Measurements from ENCODE around the gene HAPLN1.
"Not testable (repeated sequence)": the region's sequence is repeated elsewhere in the genome, so short reads cannot be mapped to it uniquely, and the experiment has no call there.

Gene HAPLN1

DNA sequence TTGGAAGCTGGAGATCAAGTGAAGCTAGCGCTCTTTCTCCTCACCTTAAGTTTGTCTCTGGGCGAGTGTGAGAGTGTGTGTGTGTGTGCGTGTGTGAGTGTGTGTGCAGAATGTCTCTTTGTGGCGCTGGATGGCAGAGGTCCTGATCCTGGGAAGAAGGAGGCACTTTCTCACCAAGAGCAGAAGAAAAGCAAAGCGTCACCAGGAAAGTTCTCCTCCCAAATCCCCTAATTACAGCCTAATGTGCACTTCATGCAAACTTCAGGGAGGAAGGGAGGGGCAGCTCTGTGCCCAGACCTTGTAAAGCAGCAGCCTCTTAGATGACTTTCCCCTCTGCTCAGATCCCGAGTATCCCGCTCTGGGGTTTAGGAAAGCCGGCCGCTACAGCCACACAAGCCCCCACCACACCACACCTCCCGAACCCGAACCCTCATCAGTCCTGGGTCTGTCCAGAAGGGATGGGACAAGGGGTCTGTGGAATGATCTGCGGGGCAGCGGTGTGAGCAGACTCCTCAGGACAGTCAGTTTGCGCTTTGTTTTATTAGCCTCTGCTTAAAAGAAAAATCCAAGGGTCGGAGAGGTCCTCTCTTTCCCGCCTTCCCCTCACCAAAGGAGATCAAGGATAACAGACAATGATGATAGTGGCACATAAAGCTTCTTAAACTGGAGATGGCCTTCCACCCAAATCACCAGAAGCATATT, at the start of gene HAPLN1:
Gene HAPLN1 (minus strand): TSS at position 20 of the 702 bp plus-strand sequence. CDS start 47,332 bp downstream, outside the sequence.
- FAIRE-seq = no peak

DNA sequence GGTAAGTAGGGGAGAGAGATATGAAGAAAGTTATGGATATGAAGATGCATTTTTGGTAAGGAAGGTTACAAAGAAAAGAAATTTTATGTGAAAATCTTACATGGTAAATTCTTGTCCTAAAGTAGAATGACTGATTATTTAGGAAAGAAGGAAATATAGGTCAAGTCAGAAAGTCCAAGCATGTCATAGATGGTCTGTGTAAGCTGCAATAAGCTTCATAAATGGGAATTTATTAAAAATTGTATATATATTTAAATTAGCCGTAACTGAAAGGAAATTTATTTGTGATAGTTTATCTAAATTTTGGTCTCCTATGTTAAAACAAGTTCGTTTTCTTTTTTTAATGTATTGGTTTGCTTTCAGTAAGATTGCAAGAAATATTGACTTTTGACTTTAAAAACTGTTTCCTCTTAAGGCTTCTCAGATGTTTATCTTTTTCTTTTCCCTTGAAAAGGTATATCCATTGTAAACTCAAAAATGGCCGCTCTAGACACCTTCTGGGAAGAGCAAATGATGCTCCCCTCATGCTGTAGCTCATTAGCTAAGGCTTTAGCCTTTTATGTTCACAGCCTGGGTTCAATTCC, 46.8 kb upstream of the HAPLN1 start:
- no peak for FAIRE-seq

DNA sequence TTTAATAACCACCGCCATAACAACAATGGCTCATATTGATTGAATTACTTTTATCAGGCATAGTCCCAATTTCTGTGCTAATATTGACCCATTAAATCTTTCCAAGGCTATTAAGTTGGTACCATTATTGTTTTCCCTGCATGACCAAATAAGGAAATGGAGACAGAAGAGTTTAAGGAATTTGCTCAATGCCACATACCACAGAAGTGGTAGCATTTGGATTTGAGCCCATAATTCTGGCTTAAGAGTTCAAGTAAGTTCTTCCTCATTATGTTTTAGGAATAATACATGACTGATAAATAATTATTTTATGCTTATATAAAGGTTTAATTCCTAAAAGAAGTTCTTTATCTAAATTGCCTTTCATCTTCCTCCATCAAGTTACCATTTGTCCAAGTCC, 43.4 kb upstream of the HAPLN1 start:
- FAIRE-seq = no peak

DNA sequence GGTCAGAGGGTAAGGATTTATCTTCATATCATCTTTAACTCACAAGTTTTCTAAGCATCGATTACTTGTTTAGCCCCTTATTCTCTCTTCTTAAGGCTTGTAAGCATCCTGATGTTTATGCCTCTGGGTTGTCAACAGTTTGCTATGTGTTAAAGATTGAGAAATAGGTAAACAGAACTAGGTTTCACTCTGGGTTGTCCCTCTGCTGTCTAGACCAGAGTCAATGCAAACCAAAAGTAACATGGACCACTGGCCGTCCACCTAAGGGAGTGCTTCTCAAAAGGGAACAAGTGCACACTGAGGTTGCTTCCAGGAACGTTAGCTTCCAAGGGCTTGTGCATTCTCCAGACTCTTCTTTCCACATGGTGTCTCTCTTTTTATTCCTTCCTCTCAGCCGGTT, 39.9 kb upstream of the HAPLN1 start:
- FAIRE-seq = no peak

DNA sequence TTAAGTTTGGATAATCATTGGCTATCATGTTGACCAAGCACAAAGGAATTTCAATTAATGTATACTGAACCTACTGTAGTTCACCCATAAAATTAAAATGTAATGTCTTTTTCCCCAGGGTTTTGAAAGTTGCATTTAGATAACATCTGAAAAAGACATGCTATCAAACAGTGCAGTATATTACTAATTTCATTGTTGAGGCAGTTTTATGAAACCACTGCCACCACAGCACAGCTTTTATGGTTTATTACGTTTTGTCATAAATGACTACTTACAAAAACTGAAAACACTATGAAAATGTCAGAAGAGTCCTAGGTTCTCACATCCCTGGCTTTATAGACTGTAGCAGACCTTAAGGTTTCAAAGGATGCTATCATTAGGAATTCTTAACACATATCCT, 32.0 kb upstream of the HAPLN1 start:
- no peak for FAIRE-seq

DNA sequence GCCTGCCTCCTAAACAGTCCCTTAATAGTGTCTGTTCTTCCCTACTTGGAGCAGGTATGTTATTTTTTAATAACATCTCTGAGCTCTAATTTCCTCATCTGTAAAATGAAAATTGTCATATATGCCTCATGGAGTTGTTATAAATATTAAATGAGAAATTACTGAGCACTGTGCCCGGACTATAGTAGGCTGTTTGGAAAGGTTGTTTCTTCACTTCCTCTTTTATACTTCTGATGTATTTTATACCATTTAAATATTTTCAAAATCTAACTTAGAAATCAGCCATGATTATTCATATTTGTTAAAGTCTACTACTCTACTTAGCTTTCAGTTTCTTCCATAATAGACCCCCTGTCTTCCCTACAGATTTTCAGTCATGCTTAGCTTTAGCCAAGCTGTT, 30.5 kb upstream of the HAPLN1 start:
- FAIRE-seq = no peak

DNA sequence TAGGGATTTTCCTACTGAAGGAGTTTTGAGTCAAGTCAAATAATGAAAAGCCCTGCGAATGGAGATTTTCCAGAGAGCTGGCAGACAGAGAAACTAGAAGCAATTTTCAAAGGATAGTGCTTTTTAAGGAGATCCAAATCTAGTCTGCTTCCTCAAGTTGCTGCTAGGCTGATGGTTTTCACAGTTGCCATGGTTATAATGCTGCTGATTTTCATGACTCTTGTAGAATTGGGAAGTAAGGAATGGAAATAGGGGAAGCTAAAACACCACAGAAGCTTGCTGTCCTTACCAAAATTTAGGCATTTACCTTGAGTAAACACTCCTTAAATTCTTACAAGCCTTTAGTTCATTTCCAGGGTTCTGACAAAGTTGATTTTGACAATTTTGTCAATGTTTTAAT, 30.1 kb upstream of the HAPLN1 start:
- no peak for FAIRE-seq

DNA sequence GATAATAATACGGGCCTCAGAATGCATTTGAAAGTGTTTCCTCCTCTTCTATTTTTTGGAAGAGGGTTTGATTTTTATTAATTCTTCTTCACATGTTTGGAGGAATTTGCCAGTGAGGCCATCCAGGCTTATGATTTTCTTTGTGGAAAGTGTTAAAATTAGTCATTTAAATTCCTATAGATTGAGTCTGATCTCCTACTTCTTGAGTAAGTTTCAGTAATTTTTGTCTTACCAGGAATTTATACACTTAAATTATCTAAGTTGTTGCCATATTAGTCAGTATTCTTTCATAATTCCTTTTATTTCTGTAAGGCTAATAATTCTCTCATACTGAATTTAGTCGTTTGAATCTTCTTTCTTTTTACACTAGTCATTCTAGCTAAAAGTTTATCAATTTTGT, 25.2 kb upstream of the HAPLN1 start:
- FAIRE-seq = no peak

DNA sequence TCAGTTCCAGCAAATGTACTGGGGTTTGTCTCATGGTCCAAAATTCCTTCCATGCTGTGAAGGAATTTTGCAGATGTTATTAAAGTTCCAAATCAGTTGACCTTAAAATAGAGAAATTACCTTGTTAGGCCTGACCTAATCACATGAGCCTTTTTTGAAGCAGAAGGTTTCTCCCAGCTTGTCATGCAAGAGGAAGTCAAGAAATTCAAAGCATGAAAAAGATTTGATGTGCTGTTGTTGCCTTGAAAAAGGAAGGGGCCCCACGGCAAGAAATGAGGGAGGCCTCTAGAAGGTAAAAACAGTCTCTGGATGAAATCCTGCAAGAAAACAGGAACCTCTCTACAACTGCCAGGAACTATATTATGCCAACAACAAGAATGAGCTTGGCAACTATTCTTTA, 24.2 kb upstream of the HAPLN1 start:
- no peak for FAIRE-seq

DNA sequence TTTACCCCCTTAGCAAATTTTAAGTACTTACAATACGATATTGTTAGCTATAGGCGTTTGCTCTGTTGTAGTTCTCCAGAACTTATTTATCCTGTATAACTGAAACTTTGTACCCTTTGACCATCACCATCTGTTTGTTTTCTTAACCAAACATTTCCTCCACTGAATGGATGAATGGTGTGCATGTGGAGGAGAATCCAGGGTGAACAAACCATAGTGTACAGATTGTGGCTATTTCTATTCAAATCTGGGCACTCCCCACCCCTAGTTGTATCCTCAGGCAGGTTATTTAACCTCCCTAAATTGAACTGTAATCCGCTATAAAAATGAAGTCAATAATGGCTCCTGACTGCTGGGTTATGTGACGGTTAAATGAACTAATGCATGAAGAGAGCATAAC, 21.4 kb upstream of the HAPLN1 start:
- FAIRE-seq = no peak

DNA sequence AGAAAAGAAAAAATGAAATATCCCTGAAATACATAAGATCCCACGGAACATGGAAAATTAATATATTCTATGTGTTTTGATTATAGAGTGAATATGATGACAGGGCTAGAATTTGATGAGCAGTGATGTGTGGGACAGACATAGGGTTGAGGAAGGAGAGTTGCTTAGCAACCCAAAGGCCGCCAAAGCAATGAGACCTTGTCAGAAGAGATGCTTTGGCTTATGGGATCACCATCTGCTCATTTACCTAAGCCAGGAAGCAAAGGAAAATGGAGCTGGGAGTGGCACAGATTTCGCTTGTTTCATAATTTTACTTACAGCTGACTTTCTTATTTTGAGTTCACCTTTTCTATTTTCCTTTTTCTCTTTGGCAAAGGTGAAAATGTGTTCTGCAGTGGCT, 20.9 kb upstream of the HAPLN1 start:
- no peak for FAIRE-seq

DNA sequence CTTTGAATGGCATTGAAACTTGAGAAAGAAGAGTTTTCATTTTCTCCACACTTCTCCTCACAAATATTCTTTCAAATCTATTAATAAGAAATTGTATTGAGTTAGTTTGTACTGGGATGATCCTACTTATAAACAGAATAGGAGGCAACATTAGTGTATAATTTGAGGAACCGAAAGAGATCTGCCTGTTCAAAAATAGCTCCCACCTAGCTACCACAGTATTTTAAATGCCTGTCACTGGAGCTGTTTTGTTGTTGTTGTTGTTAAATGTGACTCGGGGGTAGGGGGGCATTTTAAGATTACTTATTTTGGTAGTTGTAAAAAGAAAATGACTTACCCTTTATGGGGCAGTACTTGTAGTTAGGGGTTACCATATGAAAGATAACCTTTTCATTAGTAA, 20.1 kb upstream of the HAPLN1 start:
- FAIRE-seq = no peak

DNA sequence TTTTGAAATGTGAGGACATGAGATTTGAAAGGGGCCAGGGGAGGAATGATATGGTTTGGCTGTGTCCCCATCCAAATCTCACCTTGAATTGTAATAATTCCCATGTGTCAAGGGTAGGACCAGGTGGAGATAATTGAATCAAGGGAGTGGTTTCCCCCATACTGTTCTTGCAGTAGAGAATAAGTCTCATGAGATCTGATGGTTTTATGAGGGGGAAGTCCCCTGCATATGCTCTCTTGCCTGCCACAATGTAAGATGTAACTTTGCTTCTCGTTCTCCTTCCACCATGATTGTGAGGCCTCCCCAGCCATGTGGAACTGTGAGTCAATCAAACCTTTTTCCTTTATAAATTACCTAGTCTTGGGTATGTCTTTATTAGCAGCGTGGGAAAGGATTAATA, 15.5 kb upstream of the HAPLN1 start:
- FAIRE-seq = not testable (repeated sequence)

DNA sequence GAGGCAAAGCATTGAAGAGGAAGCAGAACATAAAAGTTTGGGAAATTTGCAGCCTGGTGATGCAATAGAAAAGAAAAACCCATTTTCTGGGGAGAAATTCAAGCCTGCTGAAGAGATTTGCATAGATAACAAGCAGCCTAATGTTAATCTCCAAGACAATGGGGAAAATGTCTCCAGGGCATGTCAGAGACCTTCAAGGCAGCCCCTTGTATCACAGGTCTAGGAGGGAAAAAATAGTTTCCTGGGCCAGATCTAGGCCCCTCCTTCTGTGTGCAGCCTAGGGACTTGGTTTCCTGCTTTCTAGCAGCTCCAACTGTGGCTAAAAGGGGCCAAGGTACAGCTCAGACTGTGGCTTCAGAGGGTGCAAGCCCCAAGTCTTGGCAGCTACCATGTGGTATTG, 14.4 kb upstream of the HAPLN1 start:
- FAIRE-seq = not testable (repeated sequence)

DNA sequence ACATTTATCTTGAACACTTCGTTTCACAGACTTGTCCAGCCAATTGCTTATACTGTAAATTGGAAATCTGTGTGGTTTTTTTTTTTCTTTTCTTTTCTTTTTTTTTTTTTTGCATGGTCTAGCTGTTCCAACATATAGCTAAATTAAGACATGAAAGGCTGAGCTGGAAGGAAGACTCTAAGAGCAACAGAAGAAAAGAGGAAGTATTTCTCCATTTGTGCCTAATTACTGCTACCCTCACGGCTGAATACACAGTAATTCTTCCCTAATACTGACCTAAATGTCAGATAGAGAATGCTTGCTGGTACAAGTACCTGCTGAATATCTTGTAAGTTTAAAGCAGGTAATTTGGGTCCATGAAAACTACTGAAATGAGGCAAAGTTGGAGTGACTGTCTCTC, 11.0 kb upstream of the HAPLN1 start:
- no peak for FAIRE-seq

DNA sequence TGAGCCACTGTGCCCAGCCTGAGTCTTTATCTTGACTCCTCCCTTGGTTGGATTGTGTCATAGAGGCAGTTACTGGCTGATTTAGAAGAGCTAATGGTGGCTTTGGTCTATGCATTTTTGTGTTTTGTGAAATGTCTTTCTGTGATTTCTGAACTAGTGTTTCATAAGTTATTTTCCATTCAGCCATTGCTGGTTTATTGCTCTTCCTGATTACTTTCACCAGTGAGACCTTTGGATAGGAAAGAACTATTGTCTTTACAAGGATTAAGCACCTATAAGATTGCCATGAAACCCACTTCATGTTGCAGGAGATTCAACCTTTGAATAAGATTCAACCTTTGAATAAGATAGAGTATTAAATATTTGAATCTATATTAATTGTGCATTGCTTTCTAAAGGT, 8.7 kb upstream of the HAPLN1 start:
- no peak for FAIRE-seq

DNA sequence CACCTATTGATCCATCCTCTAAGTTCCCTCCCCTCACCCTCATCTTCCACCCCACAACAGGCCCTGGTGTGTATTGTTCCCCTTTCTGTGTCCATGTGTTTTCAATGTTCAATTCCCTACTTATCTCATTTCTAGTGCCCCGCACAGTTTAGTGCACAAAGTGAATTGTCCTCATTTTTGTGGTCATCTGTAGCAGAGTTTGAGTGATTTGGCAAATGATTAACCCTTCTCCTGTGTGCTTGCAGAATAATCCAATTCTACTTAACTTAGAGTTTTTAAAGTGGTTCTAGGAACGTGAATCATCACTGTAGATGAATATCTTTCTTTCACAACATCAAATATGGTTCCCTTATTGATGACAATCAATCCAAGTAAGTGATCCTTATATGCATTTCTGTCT, 6.3 kb upstream of the HAPLN1 start:
- FAIRE-seq = no peak

DNA sequence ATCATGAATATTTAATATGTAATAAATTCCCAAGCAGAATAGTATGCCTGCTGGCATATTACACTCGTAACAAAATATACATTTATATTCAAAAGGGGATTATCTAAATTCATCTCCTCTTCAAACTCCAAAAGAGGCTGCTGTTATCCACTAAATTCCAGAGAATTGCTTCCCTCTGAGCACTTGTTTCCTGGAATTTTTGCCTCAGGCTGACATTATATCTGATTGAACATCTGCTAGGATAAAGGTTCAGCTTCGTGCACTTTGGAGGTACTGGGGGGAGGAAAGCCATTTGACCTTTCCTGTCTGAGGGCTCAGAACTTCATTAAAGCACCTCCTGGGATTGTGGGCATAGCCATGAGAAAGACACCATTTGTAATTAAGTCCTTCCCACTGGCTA, 4.3 kb upstream of the HAPLN1 start:
- no peak for FAIRE-seq

DNA sequence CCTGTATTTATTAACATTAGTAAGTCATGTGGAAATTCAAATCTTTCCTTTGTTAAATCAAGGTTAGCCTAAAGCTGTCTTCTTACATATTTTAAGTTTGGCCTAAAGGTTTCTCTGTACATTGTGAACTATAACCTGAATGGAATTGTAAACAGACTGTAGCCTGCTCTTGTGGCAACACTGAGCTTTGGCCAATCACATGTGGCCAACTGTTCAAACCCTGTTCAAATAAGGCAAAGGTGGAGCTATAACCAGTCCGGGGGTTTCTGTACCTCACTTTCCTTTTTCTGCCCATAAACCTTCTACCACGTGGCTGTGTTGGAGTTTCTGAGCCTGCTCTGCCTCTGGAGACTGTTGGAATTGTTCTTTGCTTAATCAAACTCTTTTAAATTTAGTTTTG, 3.3 kb upstream of the HAPLN1 start:
- no peak for FAIRE-seq

DNA sequence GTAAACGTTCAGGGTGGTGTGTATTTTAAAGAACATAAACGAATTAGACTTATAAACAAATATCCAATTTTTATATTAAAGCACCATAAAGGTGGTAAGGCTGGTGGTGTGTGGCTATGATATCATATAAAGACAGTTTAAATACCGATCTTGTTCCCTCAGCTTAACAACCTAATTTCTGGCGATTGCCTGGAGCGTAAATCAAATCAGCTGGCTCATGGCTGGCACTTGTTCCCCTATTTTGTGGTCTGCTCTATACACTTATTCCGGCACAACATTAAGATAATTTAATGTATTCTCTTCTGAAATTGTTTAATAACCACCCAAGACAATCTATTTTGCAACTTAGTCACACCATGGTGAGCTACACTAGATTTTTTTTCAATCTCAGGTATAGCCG, 2.4 kb upstream of the HAPLN1 start:
- no peak for FAIRE-seq

DNA sequence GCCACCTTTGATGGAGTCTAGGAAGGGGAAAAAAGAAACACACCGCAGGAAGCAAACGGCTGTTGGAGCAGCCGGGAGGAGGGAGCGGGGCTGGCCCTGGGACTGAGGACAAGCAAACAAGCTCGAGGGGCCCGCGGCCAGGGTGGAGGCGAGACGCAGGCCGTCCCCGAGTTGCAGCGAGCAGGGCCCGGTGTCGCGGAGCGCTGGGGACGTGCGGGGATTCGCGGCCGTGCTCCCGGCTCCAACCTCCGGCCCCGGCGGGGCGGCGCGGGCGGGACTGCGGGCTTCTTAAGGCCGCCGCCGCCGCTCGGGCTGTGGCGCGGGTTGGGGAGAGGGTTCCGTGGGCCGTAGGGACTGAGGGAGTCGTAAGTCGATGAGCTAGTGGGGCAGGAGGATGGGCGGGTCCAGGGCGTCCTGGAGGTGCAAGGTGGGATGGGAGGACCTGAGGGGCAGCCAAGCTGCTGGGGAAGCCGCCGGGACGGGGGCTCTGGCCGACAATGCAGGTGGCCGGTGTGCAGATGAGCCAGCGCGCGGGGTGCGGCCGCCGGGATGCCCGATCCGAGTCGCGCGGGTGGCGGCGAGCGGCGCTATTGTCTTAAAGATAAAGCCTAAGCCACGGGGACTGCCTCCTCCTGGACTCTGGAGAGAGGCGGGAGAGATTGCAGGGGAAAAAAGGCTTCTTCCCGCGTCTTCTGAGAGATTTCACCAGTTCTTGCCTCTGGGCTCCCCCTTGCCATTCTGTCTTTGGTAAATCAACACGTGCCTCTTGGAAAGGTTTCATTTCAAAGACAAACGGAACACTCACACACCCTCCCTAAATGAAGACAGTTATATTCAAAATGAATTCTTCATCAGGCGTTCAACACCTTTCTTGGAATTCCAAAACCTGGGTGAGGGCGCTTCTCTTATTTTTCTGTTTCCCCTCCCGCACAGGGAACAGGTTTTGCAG, 1.6 kb upstream of the HAPLN1 start:
- FAIRE-seq = no peak

DNA sequence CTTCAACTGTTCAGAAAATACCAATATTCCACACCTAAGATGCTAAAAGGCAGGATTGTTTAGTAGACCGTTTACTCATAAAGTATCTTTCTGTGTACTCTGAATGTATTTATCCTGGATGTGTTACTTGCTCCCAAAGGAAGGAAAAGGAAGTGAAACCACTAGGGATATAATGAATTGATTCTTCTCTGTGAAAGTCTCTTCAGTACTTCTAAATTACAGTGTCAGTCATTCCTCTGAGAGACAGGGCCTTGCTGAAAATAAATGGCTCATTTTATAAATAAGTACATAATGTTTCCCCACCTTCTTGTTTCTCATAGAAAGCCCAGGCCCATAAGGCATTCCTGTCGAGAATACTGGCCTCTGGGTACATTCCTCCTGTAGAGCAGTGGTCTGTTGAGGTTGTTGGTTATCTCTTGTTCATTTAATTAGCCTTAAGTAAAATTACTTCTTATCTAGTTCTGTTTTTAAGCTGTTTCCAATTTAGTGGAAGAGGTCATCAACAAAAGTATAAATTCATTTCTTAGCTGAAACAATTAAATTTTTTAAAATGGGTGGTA, 1.6 kb downstream of the HAPLN1 start:
- no peak for FAIRE-seq

DNA sequence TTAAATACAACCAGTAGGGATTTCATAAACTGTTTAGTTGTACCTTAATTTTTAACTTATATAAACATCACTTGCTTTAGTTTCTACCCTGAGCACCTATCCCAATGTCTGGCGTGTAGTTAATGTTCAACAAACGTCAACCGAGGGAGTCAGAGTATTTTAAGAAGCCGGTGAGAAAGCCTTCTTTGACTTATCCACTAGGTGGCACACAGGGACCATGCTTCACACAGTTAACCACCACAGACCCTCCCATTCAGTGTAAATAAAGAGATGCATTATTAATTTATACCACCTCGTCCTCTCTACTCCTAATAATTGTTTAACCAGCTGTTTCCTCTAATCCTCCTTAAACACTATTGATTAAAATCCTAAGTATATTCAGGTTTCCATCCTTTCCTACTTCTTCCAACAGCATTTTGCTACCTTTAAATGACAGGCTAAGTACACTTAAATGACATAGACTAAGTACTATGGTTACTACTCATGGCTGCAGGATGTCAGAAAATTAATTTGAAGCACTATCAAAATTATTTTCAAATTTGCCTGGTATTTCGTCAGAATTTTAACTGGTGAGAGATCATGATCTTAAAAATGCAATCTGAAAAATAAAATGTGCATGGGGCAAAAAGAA, 2.3 kb downstream of the HAPLN1 start:
- FAIRE-seq = peak; percentile 76
